NCI-H446 treated with DMSO at 0.1 percent for 48 hours (cell line): ENCODE data around the gene TCEANC.
"Not testable (repeated sequence)": the region's sequence is repeated elsewhere in the genome, so short reads cannot be mapped to it uniquely, and the experiment has no call there.

Experiments used
- DNase-seq: peaks from one replicate; lab custom pipeline; 2025; lab: John Stamatoyannopoulos, UW

Gene TCEANC

DNA sequence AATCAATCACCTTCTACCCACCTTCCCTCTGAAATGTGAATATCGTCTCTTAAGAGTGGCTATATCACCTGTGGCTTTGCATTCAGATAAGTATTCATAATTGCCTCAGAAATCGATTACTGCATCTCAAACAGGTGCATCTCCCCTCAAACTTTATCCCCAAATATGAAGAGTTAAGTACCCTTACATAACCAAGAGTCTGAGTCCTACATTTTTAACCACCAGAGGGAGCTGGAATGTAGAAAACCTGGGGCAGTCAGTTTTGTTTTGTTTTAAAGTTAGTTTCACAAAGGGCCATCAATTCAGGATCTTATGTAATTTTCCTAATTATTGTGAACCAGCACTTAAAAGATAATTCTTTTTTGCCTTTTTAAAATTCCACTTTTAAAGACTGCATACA lies 5.7 kb downstream of the TCEANC start:
- peak; percentile 6 for DNase-seq

DNA sequence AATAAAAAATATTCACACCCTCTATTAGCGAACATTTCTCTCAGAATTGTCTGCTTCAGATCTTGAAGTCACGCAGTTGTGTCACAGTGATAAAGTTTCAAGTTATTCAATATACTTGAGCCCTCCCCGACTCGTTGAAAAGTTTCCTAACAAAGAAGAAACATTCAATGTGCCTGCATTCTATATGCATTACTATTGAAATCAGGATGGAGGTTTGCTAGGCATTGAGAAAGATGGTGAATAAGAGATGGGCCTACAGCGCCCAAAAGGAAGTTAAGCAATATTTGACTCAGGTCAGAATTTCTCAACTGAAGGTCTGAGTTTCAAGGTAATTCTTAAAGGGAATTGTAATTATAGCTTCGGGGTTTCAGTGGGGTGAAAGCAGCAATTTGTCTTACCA lies 6.1 kb downstream of the TCEANC start:
- DNase-seq, result no peak

- no peak for DNase-seq
Measured at GRCh38 chrX:13661735-13662288, 8.9 kb downstream of the TCEANC start.

DNA sequence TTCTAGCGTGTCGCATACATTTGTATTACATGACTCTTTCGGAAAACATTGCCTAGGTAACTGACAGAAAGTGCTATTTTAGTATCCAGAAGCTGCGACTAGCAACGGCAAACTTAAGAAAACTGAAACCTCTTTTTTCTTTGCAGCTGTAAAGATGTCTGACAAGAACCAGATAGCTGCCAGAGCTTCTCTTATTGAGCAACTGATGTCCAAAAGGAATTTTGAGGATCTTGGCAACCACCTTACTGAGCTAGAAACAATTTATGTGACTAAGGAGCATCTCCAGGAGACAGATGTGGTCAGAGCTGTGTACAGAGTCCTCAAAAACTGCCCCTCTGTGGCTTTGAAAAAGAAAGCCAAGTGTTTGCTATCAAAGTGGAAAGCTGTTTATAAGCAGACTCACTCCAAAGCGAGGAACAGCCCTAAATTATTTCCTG lies 9.4 kb downstream of the TCEANC start:
- no peak for DNase-seq

DNA sequence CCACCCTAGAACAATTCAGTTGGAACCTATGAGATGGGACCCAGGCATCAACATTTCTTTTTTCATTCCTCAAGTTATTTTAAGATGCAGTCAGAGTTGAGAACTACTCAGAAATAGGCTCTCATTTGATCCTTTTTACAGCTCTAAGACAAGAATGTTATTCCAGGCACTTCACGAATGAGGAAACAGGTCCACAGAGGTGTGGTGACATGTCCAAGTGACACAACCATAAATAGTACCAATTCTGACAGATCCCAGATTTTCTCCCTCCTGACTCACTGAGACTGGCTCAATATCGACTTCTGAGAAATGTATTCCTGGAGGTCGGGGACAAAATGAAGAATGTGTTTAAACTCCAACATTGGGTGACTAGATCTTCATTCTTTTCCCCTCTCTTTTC lies 11.1 kb downstream of the TCEANC start:
- no peak for DNase-seq

DNA sequence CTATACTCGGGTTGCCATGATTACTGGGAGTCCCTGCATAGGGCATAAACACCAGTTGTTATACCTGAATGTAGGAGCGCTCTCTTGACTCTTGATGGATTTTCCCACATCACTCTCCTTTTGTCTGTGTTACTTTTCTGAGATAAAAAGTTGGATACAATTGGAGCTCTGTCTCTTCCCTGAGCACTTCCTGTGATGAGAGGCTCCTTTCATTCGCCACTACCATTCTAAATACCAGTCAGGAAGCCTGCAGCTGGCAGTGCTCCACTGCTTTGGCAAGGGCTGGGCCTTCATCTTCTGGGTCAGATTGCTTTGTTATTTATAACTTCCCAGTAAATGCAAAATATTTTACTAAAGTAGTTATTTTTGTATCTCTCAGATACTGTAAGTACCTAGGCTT lies 13.9 kb downstream of the TCEANC start:
- DNase-seq, result no peak

- no peak for DNase-seq
Measured at GRCh38 chrX:13667919-13668318, 15.0 kb downstream of the TCEANC start.

DNA sequence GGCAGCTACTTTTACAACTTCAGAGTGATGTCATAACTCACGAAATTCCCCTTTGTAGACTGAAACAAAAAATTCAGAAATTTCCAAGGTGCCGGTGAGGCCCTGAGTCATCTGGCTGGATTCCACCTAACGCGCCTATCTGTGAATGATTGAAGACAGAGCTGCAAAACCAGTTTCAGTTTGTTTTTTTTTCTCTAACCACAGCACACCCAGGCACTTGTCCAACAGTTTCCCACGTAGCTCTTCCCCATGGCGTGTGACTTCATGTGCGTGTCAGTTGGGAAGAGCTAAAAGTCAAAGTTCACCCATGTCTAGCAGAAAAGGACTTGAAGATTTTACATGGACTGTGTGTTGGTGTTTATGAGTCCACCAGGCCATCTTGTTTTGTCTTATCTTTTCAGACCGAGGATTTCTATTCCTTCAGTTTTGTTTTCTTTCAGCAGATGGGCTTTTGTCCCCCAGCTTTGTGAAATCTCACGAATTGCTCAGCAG lies 16.4 kb downstream of the TCEANC start:
- peak; percentile 2 for DNase-seq

- DNase-seq, result not testable (repeated sequence)
Measured at GRCh38 chrX:13669755-13670154, 16.8 kb downstream of the TCEANC start.

- no peak for DNase-seq
Measured at GRCh38 chrX:13670197-13670596, 17.3 kb downstream of the TCEANC start.

GRCh38 chrX:13673016-13673415 lies 20.1 kb downstream of the TCEANC start:
- DNase-seq, result no peak

DNA sequence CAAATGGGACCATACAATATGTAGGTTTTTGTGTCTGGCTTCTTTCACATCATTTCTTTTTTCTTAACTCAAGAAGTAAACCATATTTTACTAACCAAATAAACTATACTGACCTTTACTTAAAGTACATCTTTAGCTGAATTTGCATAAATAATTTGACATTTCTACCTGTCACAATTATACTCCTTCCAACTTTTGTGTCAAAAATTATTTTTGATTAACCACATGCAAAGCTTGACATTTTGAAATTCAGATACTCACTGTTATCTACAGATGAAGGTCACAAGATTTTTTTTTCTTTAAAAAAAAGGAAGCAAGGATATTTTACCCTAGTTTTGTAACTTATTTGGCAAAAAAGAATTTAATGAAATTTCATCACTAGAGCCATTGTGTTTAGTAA lies 23.9 kb downstream of the TCEANC start:
- DNase-seq, result no peak

DNA sequence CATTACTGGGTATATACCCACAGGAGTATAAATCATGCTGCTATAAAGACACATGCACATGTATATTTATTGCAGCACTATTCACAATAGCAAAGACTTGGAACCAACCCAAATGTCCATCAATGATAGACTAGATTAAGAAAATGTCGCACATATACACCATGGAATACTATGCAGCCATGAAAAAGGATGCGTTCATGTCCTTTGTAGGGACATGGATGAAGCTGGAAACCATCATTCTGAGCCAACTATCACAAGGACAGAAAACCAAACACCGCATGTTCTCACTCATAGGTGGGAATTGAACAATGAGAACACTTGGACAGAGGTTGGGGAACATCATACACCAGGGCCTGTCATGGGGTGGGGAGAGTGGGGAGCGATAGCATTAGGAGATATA lies 26.8 kb downstream of the TCEANC start:
- not testable (repeated sequence) for DNase-seq

DNA sequence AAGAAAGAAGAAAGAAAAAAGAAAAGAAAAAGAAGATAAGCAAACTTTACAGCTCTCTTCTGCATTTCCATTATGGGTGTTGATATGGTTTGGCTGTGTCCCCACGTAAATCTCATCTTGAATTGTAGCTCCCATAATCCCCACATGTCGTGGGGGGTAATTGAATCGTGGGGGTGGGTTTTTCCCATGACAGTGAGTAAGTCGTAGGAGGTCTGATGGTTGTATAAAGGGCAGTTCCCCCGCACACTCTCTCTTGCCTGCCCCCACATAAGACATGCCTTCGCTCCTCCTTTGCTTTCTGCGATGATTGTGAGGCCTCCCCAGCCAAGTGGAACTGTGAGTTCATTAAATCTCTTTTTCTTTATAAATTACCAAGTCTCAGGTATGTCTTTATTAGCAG lies 28.7 kb downstream of the TCEANC start:
- DNase-seq, result no peak

GRCh38 chrX:13684361-13684760 lies 31.4 kb downstream of the TCEANC start:
- no peak for DNase-seq

DNA sequence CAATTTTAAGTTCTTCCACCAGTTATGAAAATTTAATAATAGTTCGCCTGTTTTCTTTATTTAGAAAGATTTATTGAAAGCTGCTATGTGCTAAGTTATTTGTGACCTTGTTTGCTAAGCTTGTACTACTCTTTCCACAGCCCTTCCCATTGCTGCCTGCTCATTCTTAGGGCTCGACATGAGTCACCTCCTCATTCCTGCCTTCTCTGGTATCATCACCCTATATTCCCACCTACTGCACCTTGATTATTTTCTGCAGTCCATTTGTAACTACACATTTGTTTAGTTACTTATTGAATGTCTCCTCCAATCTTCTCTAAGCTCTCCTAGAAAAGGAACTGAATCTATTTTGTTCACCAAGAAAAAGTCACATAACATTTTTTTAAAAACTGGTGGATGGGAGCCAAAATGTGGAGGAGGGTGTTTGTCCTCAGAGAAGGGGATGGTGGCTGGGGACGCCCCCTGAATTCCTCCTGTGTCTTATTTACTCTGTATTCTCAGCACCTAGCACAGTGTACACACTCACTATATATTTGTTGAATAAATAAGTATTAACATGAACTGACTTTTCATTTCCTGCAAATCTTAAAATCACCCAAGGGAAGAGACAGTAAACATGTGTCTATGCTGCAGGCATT lies 32.3 kb downstream of the TCEANC start:
- DNase-seq, result no peak

GRCh38 chrX:13687203-13687602 lies 34.3 kb downstream of the TCEANC start:
- DNase-seq, result no peak

- no peak for DNase-seq
Measured at GRCh38 chrX:13688384-13688957, 35.5 kb downstream of the TCEANC start.

GRCh38 chrX:13688958-13689740 lies 36.2 kb downstream of the TCEANC start, which contains the start of gene RAB9A:
RAB9A (plus strand) TSS chrX:13689128; CDS start chrX:13708747, 19,619 bp downstream.
- DNase-seq, result peak; percentile 44

DNA sequence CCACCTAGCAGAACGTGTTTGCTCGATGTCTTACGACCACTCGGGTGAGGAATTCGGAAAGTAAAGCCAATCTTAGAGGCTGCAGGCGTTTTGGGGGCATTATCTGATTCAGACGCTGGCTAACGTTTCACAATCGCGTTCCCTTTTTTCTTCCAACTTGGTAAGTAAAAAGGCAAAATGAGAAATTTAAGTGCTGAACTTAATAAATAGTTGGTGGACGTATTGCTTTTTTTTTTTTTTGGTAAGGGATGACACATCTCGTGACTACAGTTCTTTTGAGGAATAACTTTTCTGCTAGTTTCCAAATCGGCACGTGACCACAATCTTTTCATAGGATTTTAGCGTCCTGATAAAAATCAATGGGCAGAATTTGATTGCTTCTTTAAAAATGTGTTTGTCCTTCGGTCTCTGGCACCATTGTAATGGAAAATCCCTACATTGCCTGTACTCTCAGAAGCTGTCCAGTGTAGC lies 36.8 kb downstream of the TCEANC start:
- no peak for DNase-seq

- DNase-seq, result no peak
Measured at GRCh38 chrX:13690836-13691235, 37.9 kb downstream of the TCEANC start.

- DNase-seq, result no peak
Measured at GRCh38 chrX:13691841-13692371, 39.0 kb downstream of the TCEANC start.
